Fibroblast of lung (primary cell): ENCODE results near the gene ABHD4. TPM values are rescaled to one million over a fixed set of nuclear protein-coding genes. Genes with fewer than 3 reads are reported as not detected.

ENCODE experiments used
- DNase-seq, 2 donors: peaks; one replicate each; pipeline versions ENCODE4 v3.0.0 to v3.0.0-alpha.2; 2010; ENCODE audit warnings: low read depth in 2 of 2
- H2AFZ ChIP-seq: 2 replicates; pipeline ENCODE4 v1.5.1; 2012; ENCODE audit warnings: low read length, control low read depth, inconsistent platforms
- H3K27ac ChIP-seq: 2 replicates; pipeline ENCODE4 v1.5.1; 2011; ENCODE audit warnings: low read length, control low read depth; ENCODE audit not compliant: insufficient read depth
- H3K27me3 ChIP-seq: 2 replicates; pipeline ENCODE4 v1.5.1; 2011; ENCODE audit warnings: mild to moderate bottlenecking, low read length; ENCODE audit not compliant: control insufficient read depth, insufficient read depth
- H3K36me3 ChIP-seq: 2 replicates; pipeline ENCODE4 v1.5.1; 2011; ENCODE audit warnings: low read length; ENCODE audit not compliant: control insufficient read depth, insufficient read depth
- H3K4me1 ChIP-seq: 2 replicates; pipeline ENCODE4 v1.5.1; 2011; ENCODE audit warnings: low read length; ENCODE audit not compliant: control insufficient read depth, insufficient read depth; ENCODE audit errors: extremely low read depth
- H3K4me2 ChIP-seq: 2 replicates; pipeline ENCODE4 v1.5.1; 2011; ENCODE audit warnings: low read length, control low read depth; ENCODE audit not compliant: insufficient read depth; ENCODE audit errors: extremely low read depth
- H3K4me3 ChIP-seq, 4 experiments: fragments of 200-600 bp in 1 of 4; sonication (generic) in 1 of 4; replicated peaks in 1 of 4; 2 replicates each; pipeline ENCODE4 v1.5.1; 2011 to 2016; ENCODE audit warnings: low read length in 4 of 4, low read depth in 3 of 4, mild to moderate bottlenecking in 3 of 4, control low read depth in 2 of 4, inconsistent platforms in 1 of 4, mixed read lengths in 1 of 4; ENCODE audit not compliant: insufficient read depth in 1 of 4; ENCODE audit errors: control extremely low read depth in 1 of 4
- H3K79me2 ChIP-seq: 2 replicates; pipeline ENCODE4 v1.5.1; 2012; ENCODE audit warnings: mild to moderate bottlenecking, low read length, inconsistent platforms; ENCODE audit not compliant: control insufficient read depth, insufficient read depth
- H3K9ac ChIP-seq: 2 replicates; pipeline ENCODE4 v1.5.1; 2011; ENCODE audit warnings: mild to moderate bottlenecking, low read length, control low read depth; ENCODE audit not compliant: insufficient read depth
- H3K9me3 ChIP-seq: 2 replicates; pipeline ENCODE4 v1.5.1; 2012; ENCODE audit warnings: low read depth, low read length; ENCODE audit not compliant: control insufficient read depth, insufficient read depth
- H4K20me1 ChIP-seq: 2 replicates; pipeline ENCODE4 v1.5.1; 2011; ENCODE audit warnings: low read length; ENCODE audit not compliant: control insufficient read depth, insufficient read depth; ENCODE audit errors: extremely low read depth
- CTCF ChIP-seq, 2 donors: IDR thresholded peaks in 1 of 2; conservative IDR thresholded peaks in 1 of 2; 1 replicate in 1 of 2; 2 replicates in 1 of 2; pipeline ENCODE4 v1.5.1; 2011 to 2012; ENCODE audit warnings: low read length in 2 of 2, control low read depth in 1 of 2, inconsistent platforms in 1 of 2, low read depth in 1 of 2, mild to moderate bottlenecking in 1 of 2
- EZH2 ChIP-seq: IDR thresholded peaks from 2 replicates; pipeline ENCODE4 v1.5.1; 2012; ENCODE audit warnings: low read length, control low read depth, mild to moderate bottlenecking; ENCODE audit errors: missing control alignments
- polyA plus RNA-seq, 2 donors: library from polyadenylated mRNA; depleted of rRNA in 1 of 2; stranded (reverse) in 1 of 2; unstranded in 1 of 2; fragments of >200 nt; gene quantifications; 2 replicates each; pipeline ENCODE4 v1.2.1, GENCODE V29; 2011 to 2012; ENCODE audit warnings: missing spikeins in 1 of 2
- total RNA-seq: library from RNA; depleted of rRNA; stranded (reverse); fragments of >200 nt; gene quantifications from 2 replicates; pipeline ENCODE4 v1.2.1, GENCODE V29; 2014

ABHD4 gene
- total and polyA plus RNA-seq, 2 donors (not counting 1 experiment from before 2014, with no cell fraction given): 40.0 to 61.2 TPM

GRCh38 chr14:22640192-22640591, 42.1 kb downstream of the ABHD4 start:
- TF ChIP-seq CTCF (conservative IDR thresholded peaks at IDR 0.05 in 1 of 2, IDR thresholded peaks at IDR 0.05 in 1 of 2; ENCODE audit: low read depth in 1 of 2, low read length in 2 of 2) (no peak), EZH2 (no peak)
- H3K4me3 ChIP-seq: no peak overlapping the region
- H3K79me2 ChIP-seq: no peaks in the 10 kb centered on the region
- H3K9ac ChIP-seq: no peak overlapping the region
- no peak overlapping the region for H3K4me2 ChIP-seq
- no peak overlapping the region for H2AFZ ChIP-seq
- no peaks in the 10 kb centered on the region for H4K20me1 ChIP-seq
- no peaks in the 10 kb centered on the region for H3K27me3 ChIP-seq
- no peaks in the 10 kb centered on the region for H3K4me1 ChIP-seq
- no peak overlapping the region for H3K27ac ChIP-seq
- H3K9me3 ChIP-seq: no peaks in the 10 kb centered on the region
- no peaks in the 10 kb centered on the region for H3K36me3 ChIP-seq
- DNase-seq: no peak

- H3K36me3 ChIP-seq: no peaks in the 10 kb centered on the region
- no peak overlapping the region for H2AFZ ChIP-seq
- peaks cover 6% of the 10 kb centered on the region for H3K4me1 ChIP-seq
- no peak overlapping the region for H3K9ac ChIP-seq
- no peaks in the 10 kb centered on the region for H3K9me3 ChIP-seq
- no peak overlapping the region for H3K27ac ChIP-seq
- H3K27me3 ChIP-seq: no peaks in the 10 kb centered on the region
- no peak overlapping the region for H3K4me2 ChIP-seq
- no peaks in the 10 kb centered on the region for H3K79me2 ChIP-seq
- TF ChIP-seq EZH2 (no peak), CTCF (conservative IDR thresholded peaks at IDR 0.05 in 1 of 2, IDR thresholded peaks at IDR 0.05 in 1 of 2; ENCODE audit: low read depth in 1 of 2, low read length in 2 of 2) (no peak)
- no peak overlapping the region for H3K4me3 ChIP-seq
- no peak for DNase-seq
- no peaks in the 10 kb centered on the region for H4K20me1 ChIP-seq
Measured at GRCh38 chr14:22641846-22642245, 43.7 kb downstream of the ABHD4 start.

DNA sequence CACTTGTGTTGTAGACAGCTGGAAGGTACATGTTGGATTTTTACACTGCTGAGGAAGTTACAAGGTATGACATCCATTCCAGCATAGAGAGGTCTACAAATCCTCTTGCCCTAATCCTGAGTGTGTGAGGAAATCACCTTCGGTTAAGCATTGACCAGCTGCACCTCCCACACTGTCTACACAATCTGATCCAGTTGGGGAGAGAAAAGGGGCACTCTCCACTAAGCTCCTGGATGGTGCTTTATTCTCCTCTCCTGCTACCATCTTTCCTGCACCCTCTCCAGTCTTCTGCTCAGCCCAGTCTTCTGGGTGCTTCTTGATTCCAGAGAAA, 46.2 kb downstream of the ABHD4 start, which contains the start of gene OR6J1:
Gene OR6J1 (minus strand): TSS at position 48 of the 331 bp plus-strand sequence. CDS start 9,541 bp downstream, outside the sequence.
- Histone ChIP-seq H4K20me1 (no peaks in the 10 kb centered on the region), H3K4me1 (peaks cover 6% of the 10 kb centered on the region), H3K4me2 (no peak within 1 kb of the TSS), H3K79me2 (no peaks in the 10 kb centered on the region), H3K9ac (no peak within 1 kb of the TSS), H3K27ac (no peak within 1 kb of the TSS), H2AFZ (no peak within 1 kb of the TSS), H3K36me3 (no peaks in the 10 kb centered on the region), H3K27me3 (no peaks in the 10 kb centered on the region), H3K9me3 (no peaks in the 10 kb centered on the region), H3K4me3 (no peak within 1 kb of the TSS)
- DNase-seq: no peak
- TF ChIP-seq EZH2: no peak
- TF ChIP-seq CTCF (conservative IDR thresholded peaks at IDR 0.05 in 1 of 2, IDR thresholded peaks at IDR 0.05 in 1 of 2; ENCODE audit: low read depth in 1 of 2, low read length in 2 of 2): no peak
